Upper lobe of right lung (tissue), 1 donor: ENCODE data around the gene FBXW11. TPM values are rescaled to one million over a fixed set of nuclear protein-coding genes. Genes with fewer than 3 reads are reported as not detected.
A peak's percentile ranks its signal among the peaks of the same experiment; 100 is the strongest.
"Not testable (repeated sequence)": the region's sequence is repeated elsewhere in the genome, so short reads cannot be mapped to it uniquely, and the experiment has no call there.

Source experiments
- ATAC-seq: fragments of 200-7000 bp; cut with Tn5 transposase; one replicate; pipeline ENCODE4 v1.9.1; 2020; ENCODE audit warnings: mild to moderate bottlenecking, moderate library complexity
- DNase-seq: peaks from one replicate; pipeline ENCODE4 v3.0.0-alpha.2; 2020
- H3K27ac ChIP-seq: fragments of 200-600 bp; one replicate; pipeline ENCODE4 v1.8.0; 2022
- H3K27me3 ChIP-seq: fragments of 200-600 bp; one replicate; pipeline ENCODE4 v1.8.0; 2022; ENCODE audit warnings: mild to moderate bottlenecking
- H3K36me3 ChIP-seq: fragments of 200-600 bp; one replicate; pipeline ENCODE4 v1.8.0; 2022
- H3K4me1 ChIP-seq: fragments of 200-600 bp; one replicate; pipeline ENCODE4 v1.8.0; 2022
- H3K4me3 ChIP-seq: fragments of 200-600 bp; one replicate; pipeline ENCODE4 v1.8.0; 2022; ENCODE audit warnings: mild to moderate bottlenecking
- H3K9me3 ChIP-seq: fragments of 200-600 bp; one replicate; pipeline ENCODE4 v1.8.0; 2022
- CTCF ChIP-seq: fragments of 200-600 bp; IDR thresholded peaks from one replicate; pipeline ENCODE4 v1.8.0; 2022; ENCODE audit warnings: antibody characterized with exemption
- intact Hi-C: fragments of 100-400 bp; cut with DNase I; formaldehyde crosslinking; loops from one replicate; pipeline ENCODE4 v1.11.0; 2022
- total RNA-seq: library from RNA; stranded (reverse); fragmentation: NEBNext Ultra II Directional; extraction: Animal tissue kit (Norgen Biotek cat#: 25700); gene quantifications from one replicate; pipeline ENCODE4 v1.2.1, GENCODE V29; 2021
- donor health status: DM: no; HTN: yes; CAD: no; lungs with severe emphysema.

FBXW11 gene
- total RNA-seq, 1 donor from 2014 or later = 61.8 TPM

DNA sequence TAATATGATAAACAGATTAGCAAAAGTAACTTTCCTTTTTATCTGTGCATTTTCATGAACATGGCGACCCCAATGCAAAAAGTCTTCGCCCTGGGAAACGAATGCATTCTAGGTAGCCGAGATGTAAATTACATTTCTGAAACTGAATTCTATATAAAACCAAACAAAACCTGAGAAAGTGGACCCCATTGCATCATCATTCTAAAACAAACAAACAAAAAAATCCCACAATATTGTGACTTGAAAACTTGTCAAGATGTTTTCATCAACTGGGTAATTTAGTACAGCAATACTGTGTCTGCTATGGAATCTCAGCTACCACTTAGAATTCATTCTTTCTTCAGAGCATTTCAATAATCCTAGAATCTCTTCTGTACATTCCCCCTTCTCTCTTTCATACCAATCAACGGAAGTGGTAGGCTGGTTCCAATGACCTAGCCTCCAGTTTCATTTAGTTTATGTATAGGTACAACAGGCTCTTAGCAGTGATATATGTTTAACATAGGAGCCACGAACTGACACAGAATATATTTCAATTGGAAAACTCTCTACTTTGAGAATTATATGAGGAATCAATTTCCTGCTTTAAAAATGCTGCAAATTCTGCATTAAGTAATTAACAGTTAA is 85.6 kb downstream of the FBXW11 start:
- no peaks in the 10 kb centered on the region for H3K27me3 ChIP-seq
- ATAC-seq (no peak), DNase-seq (no peak)
- no peaks in the 10 kb centered on the region for H3K36me3 ChIP-seq
- H3K9me3 ChIP-seq = no peaks in the 10 kb centered on the region
- intact Hi-C loops = no loop called here
- H3K27ac ChIP-seq = no peak overlapping the region
- H3K4me1 ChIP-seq = peaks cover 10% of the 10 kb centered on the region
- no peak for TF ChIP-seq CTCF
- H3K4me3 ChIP-seq = no peak overlapping the region

DNA sequence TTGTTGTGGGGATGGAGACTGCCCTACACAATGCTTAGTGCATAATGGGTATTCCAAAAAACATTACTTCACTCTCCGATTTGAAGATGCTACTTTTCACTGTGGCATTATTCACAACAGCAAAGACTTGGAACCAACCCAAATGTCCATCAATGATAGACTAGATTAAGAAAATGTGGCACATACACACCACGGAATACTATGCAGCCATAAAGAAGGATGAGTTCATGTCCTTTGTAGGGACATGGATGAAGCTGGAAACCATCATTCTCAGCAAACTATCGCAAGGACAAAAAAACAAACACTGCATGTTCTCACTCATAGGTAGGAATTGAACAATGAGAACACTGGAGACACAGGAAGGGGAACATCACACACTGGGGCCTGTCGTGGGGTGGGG is 90.7 kb downstream of the FBXW11 start:
- H3K9me3 ChIP-seq, H3K36me3 ChIP-seq, H3K27me3 ChIP-seq, H3K4me3 ChIP-seq, DNase-seq, H3K27ac ChIP-seq, ATAC-seq: not testable (repeated sequence)
- peaks cover 25% of the 10 kb centered on the region for H3K4me1 ChIP-seq
- intact Hi-C loops = loop anchor here (10.0 kb wide), 1 partner anchor 129 kb away; no protein-coding TSS in a partner anchor

DNA sequence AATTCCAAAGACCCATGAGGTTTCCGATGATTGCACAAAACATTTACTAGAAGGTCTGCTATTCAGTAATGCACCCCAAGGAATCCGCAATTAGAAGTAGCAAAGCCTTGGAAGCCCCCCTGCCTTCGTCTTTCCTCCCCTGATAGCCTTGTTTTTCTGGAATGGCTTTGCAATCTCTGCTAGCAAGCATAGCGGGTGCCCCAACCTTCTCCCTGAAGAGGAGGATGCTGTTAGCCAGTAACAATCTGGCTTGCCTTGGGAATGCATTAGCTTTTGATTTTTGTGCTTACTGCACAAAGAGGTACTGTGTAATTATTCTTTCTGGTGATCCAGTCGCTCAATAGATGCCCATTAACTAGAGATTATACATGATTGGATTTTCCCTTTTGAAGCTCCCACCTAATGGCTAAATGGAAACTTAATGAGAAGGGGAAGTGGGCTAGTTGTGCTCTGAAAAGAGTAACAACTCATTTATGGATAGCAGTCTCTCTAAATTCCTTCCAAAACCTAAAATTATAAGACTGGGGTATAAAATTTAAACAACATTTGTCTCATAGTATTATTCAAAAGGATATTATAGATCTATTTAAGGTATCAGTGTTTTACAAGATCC is 91.6 kb downstream of the FBXW11 start:
- no peaks in the 10 kb centered on the region for H3K27me3 ChIP-seq
- H3K4me3 ChIP-seq = no peak overlapping the region
- no peaks in the 10 kb centered on the region for H3K9me3 ChIP-seq
- peaks cover 25% of the 10 kb centered on the region for H3K4me1 ChIP-seq
- intact Hi-C loops = loop anchor here (10.0 kb wide), 1 partner anchor 130 kb away; no protein-coding TSS in a partner anchor
- TF ChIP-seq CTCF = no peak
- no peak overlapping the region for H3K27ac ChIP-seq
- H3K36me3 ChIP-seq = peaks cover 7% of the 10 kb centered on the region
- ATAC-seq = no peak
- DNase-seq = no peak

- TF ChIP-seq CTCF = no peak
- no peaks in the 10 kb centered on the region for H3K27me3 ChIP-seq
- H3K27ac ChIP-seq = no peak overlapping the region
- peaks cover 16% of the 10 kb centered on the region for H3K36me3 ChIP-seq
- peaks cover 25% of the 10 kb centered on the region for H3K4me1 ChIP-seq
- intact Hi-C loops = loop anchor here (10.0 kb wide), 1 partner anchor 131 kb away; no protein-coding TSS in a partner anchor
- DNase-seq (no peak), ATAC-seq (no peak)
- no peak overlapping the region for H3K4me3 ChIP-seq
- no peaks in the 10 kb centered on the region for H3K9me3 ChIP-seq
These were observed 92.5 kb downstream of the FBXW11 start for GRCh38 chr5:171913987-171914273.

DNA sequence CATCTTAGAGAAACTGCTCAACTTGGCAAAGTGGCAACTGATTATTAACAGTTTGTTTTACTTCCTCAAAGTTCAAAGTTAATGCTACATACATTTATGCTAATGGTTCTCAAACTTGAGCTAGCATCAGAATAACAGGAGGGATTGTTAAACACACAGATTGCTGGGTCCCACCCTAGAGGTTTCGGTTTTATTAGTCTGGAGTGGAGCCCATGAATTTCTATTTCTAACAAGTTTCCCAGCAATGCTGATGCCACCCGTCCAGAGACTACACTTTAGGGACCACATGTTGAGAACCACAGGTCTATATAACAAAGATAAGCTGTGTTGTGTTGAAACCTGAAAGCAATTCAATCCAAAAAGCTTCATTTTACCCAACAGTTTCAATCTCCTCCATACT is 95.3 kb downstream of the FBXW11 start:
- Histone ChIP-seq H3K4me3 (no peak overlapping the region), H3K27me3 (no peaks in the 10 kb centered on the region), H3K36me3 (peaks cover 16% of the 10 kb centered on the region), H3K9me3 (no peaks in the 10 kb centered on the region), H3K4me1 (peaks cover 27% of the 10 kb centered on the region), H3K27ac (no peak overlapping the region)
- DNase-seq (no peak), ATAC-seq (no peak)
- intact Hi-C loops = loop anchor here (10.0 kb wide), 1 partner anchor 134 kb away; no protein-coding TSS in a partner anchor
- TF ChIP-seq CTCF = no peak

DNA sequence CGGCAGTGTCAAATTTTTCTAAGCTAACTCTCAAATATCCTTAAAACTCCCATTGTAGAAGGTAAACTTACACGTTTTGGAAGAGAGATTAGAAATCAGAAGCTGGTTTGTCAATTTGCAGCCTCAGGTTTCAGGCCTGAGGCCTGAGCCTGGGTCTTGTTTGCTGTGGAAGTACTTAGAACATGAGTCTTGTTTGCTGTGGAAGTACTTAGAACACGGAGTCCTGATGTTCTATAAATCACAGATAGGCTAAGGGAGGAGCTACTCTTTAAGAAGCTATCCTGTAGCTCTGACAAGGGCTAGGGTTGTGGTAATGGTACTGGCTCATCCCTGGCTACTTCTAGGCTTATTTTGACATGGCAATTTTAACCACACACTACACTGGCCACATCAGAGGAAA is 97.8 kb downstream of the FBXW11 start:
- no peak for TF ChIP-seq CTCF
- DNase-seq (no peak), ATAC-seq (peak; percentile 90)
- H3K36me3 ChIP-seq = peaks cover 16% of the 10 kb centered on the region
- no peaks in the 10 kb centered on the region for H3K27me3 ChIP-seq
- intact Hi-C loops = loop anchor here (10.0 kb wide), 1 partner anchor 494 kb away; the partner anchor contains the start of gene FGF18
- H3K27ac ChIP-seq = peak overlapping the region; percentile 43
- H3K9me3 ChIP-seq = no peaks in the 10 kb centered on the region
- no peak overlapping the region for H3K4me3 ChIP-seq
- H3K4me1 ChIP-seq = peaks cover 28% of the 10 kb centered on the region
